ENCODE data around the gene CNTFR.

- TF ChIP-seq CTCF (IDR thresholded peaks at IDR 0.05) = no peak
- no peak for TF ChIP-seq POLR2A (IDR thresholded peaks at IDR 0.05)
Measured at GRCh38 chr9:34550681-34551270, 38.7 kb downstream of the CNTFR start.
